IgD-negative memory B cell (primary cell): ENCODE results near the gene DR1. TPM values are rescaled to one million over a fixed set of nuclear protein-coding genes. Genes with fewer than 3 reads are reported as not detected.
A peak's percentile ranks its signal among the peaks of the same experiment; 100 is the strongest.

ENCODE experiments used
- H3K27ac Mint-ChIP-seq, 3 donors: one replicate each; pipeline ENCODE4 v1.8.0; 2020 to 2022; ENCODE audit warnings: mild to moderate bottlenecking in 3 of 3, mixed read lengths in 3 of 3, moderate library complexity in 1 of 3
- H3K27me3 Mint-ChIP-seq: one replicate; pipeline ENCODE4 v1.8.0; 2021; ENCODE audit warnings: mixed read lengths
- H3K36me3 Mint-ChIP-seq: one replicate; pipeline ENCODE4 v1.8.0; 2020; ENCODE audit warnings: mild to moderate bottlenecking, mixed read lengths
- H3K4me1 Mint-ChIP-seq, 3 donors: one replicate each; pipeline ENCODE4 v1.8.0; 2020 to 2022; ENCODE audit warnings: mixed read lengths in 3 of 3, mild to moderate bottlenecking in 1 of 3
- H3K4me3 Mint-ChIP-seq, 4 donors: one replicate each; pipeline ENCODE4 v1.8.0; 2020 to 2022; ENCODE audit warnings: mild to moderate bottlenecking in 4 of 4, mixed read lengths in 4 of 4, moderate library complexity in 3 of 4
- H3K9me3 Mint-ChIP-seq, 3 donors: one replicate each; pipeline ENCODE4 v1.8.0; 2020 to 2021; ENCODE audit warnings: mixed read lengths in 3 of 3, mild to moderate bottlenecking in 1 of 3
- polyA plus RNA-seq: library from polyadenylated mRNA; unstranded; fragments of 300-500 nt; fragmentation: Illumina TruSeq; gene quantifications from one replicate; pipeline ENCODE4 v1.2.3, GENCODE V29; 2021

Gene DR1
- 69.4 TPM for polyA plus RNA-seq

GRCh38 chr1:93345633-93346420 is at the start of gene DR1:
DR1 (plus strand) TSS chr1:93345907; CDS start chr1:93346646, 739 bp downstream.
- peaks cover 2% of the 10 kb centered on the region for H3K36me3 Mint-ChIP-seq
- peak within 1 kb of the TSS; percentile 96 to 99 (median 97) for H3K27ac Mint-ChIP-seq
- peaks cover 34 to 48% (median 38%) of the 10 kb centered on the region in 3 donors for H3K4me1 Mint-ChIP-seq
- no peaks in the 10 kb centered on the region for H3K9me3 Mint-ChIP-seq
- peak within 1 kb of the TSS; percentile 95 to 100 (median 99) for H3K4me3 Mint-ChIP-seq
- H3K27me3 Mint-ChIP-seq, result no peaks in the 10 kb centered on the region

- H3K4me3 Mint-ChIP-seq, result no peak overlapping the region
- no peaks in the 10 kb centered on the region for H3K27me3 Mint-ChIP-seq
- no peak overlapping the region for H3K27ac Mint-ChIP-seq
- H3K9me3 Mint-ChIP-seq, result peaks cover 0 to 11% (median 1%) of the 10 kb centered on the region in 3 donors
- peaks cover 13% of the 10 kb centered on the region for H3K36me3 Mint-ChIP-seq
- H3K4me1 Mint-ChIP-seq, result peaks cover 0 to 3% (median 0%) of the 10 kb centered on the region in 3 donors
Measured at GRCh38 chr1:93296555-93297154, 49.1 kb upstream of the DR1 start.

- peaks cover 12% of the 10 kb centered on the region for H3K36me3 Mint-ChIP-seq
- H3K4me3 Mint-ChIP-seq, result no peak overlapping the region
- no peaks in the 10 kb centered on the region for H3K4me1 Mint-ChIP-seq
- H3K9me3 Mint-ChIP-seq, result no peaks in the 10 kb centered on the region
- no peak overlapping the region for H3K27ac Mint-ChIP-seq
- H3K27me3 Mint-ChIP-seq, result no peaks in the 10 kb centered on the region
Measured at GRCh38 chr1:93301131-93301530, 44.6 kb upstream of the DR1 start.

GRCh38 chr1:93302078-93302477 is 43.6 kb upstream of the DR1 start:
- no peaks in the 10 kb centered on the region for H3K27me3 Mint-ChIP-seq
- H3K27ac Mint-ChIP-seq, result no peak overlapping the region
- no peak overlapping the region for H3K4me3 Mint-ChIP-seq
- H3K36me3 Mint-ChIP-seq, result peaks cover 11% of the 10 kb centered on the region
- no peaks in the 10 kb centered on the region for H3K4me1 Mint-ChIP-seq
- H3K9me3 Mint-ChIP-seq, result no peaks in the 10 kb centered on the region

- Mint-ChIP-seq H3K9me3 (no peaks in the 10 kb centered on the region), H3K27ac (no peak overlapping the region), H3K36me3 (peaks cover 4% of the 10 kb centered on the region), H3K4me3 (no peak overlapping the region), H3K27me3 (no peaks in the 10 kb centered on the region), H3K4me1 (no peaks in the 10 kb centered on the region)
Measured at GRCh38 chr1:93304716-93305138, 41.0 kb upstream of the DR1 start.

- H3K9me3 Mint-ChIP-seq, result no peaks in the 10 kb centered on the region
- no peak overlapping the region for H3K4me3 Mint-ChIP-seq
- no peaks in the 10 kb centered on the region for H3K27me3 Mint-ChIP-seq
- no peak overlapping the region for H3K27ac Mint-ChIP-seq
- H3K36me3 Mint-ChIP-seq, result peaks cover 4% of the 10 kb centered on the region
- no peaks in the 10 kb centered on the region for H3K4me1 Mint-ChIP-seq
Measured at GRCh38 chr1:93306920-93307319, 38.8 kb upstream of the DR1 start.

GRCh38 chr1:93313026-93313425 is 32.7 kb upstream of the DR1 start:
- no peaks in the 10 kb centered on the region for H3K27me3 Mint-ChIP-seq
- no peak overlapping the region for H3K4me3 Mint-ChIP-seq
- H3K36me3 Mint-ChIP-seq, result peaks cover 15% of the 10 kb centered on the region
- H3K9me3 Mint-ChIP-seq, result no peaks in the 10 kb centered on the region
- H3K4me1 Mint-ChIP-seq, result no peaks in the 10 kb centered on the region
- no peak overlapping the region for H3K27ac Mint-ChIP-seq

- H3K27ac Mint-ChIP-seq, result no peak overlapping the region
- H3K27me3 Mint-ChIP-seq, result no peaks in the 10 kb centered on the region
- no peak overlapping the region for H3K4me3 Mint-ChIP-seq
- H3K9me3 Mint-ChIP-seq, result no peaks in the 10 kb centered on the region
- no peaks in the 10 kb centered on the region for H3K4me1 Mint-ChIP-seq
- H3K36me3 Mint-ChIP-seq, result peaks cover 16% of the 10 kb centered on the region
Measured at GRCh38 chr1:93317207-93317606, 28.5 kb upstream of the DR1 start.

- no peaks in the 10 kb centered on the region for H3K9me3 Mint-ChIP-seq
- no peak overlapping the region for H3K27ac Mint-ChIP-seq
- H3K4me3 Mint-ChIP-seq, result no peak overlapping the region
- H3K27me3 Mint-ChIP-seq, result no peaks in the 10 kb centered on the region
- H3K36me3 Mint-ChIP-seq, result peaks cover 16% of the 10 kb centered on the region
- H3K4me1 Mint-ChIP-seq, result no peaks in the 10 kb centered on the region
Measured at GRCh38 chr1:93317943-93318342, 27.8 kb upstream of the DR1 start.

GRCh38 chr1:93321720-93322119 is 24.0 kb upstream of the DR1 start:
- Mint-ChIP-seq H3K27ac (no peak overlapping the region), H3K36me3 (peaks cover 8% of the 10 kb centered on the region), H3K4me3 (no peak overlapping the region), H3K9me3 (no peaks in the 10 kb centered on the region), H3K4me1 (no peaks in the 10 kb centered on the region), H3K27me3 (no peaks in the 10 kb centered on the region)

GRCh38 chr1:93322349-93322748 is 23.4 kb upstream of the DR1 start:
- no peaks in the 10 kb centered on the region for H3K4me1 Mint-ChIP-seq
- no peak overlapping the region for H3K4me3 Mint-ChIP-seq
- H3K9me3 Mint-ChIP-seq, result no peaks in the 10 kb centered on the region
- H3K36me3 Mint-ChIP-seq, result peaks cover 8% of the 10 kb centered on the region
- no peaks in the 10 kb centered on the region for H3K27me3 Mint-ChIP-seq
- H3K27ac Mint-ChIP-seq, result no peak overlapping the region

- Mint-ChIP-seq H3K9me3 (no peaks in the 10 kb centered on the region), H3K4me1 (no peaks in the 10 kb centered on the region), H3K27me3 (no peaks in the 10 kb centered on the region), H3K36me3 (peaks cover 8% of the 10 kb centered on the region), H3K4me3 (no peak overlapping the region), H3K27ac (no peak overlapping the region)
Measured at GRCh38 chr1:93323185-93323820, 22.4 kb upstream of the DR1 start.

GRCh38 chr1:93324486-93325464 is 20.9 kb upstream of the DR1 start:
- Mint-ChIP-seq H3K4me1 (peaks cover 0 to 2% (median 0%) of the 10 kb centered on the region in 3 donors), H3K36me3 (peaks cover 8% of the 10 kb centered on the region), H3K27me3 (no peaks in the 10 kb centered on the region), H3K4me3 (no peak overlapping the region), H3K9me3 (no peaks in the 10 kb centered on the region), H3K27ac (no peak overlapping the region)

- Mint-ChIP-seq H3K27me3 (no peaks in the 10 kb centered on the region), H3K4me1 (peaks cover 0 to 2% (median 0%) of the 10 kb centered on the region in 3 donors), H3K4me3 (peak overlapping the region in 1 of 4 donors; percentile 54), H3K36me3 (no peaks in the 10 kb centered on the region), H3K27ac (no peak overlapping the region), H3K9me3 (no peaks in the 10 kb centered on the region)
Measured at GRCh38 chr1:93328809-93329760, 16.6 kb upstream of the DR1 start.
